AG09309 (cell line): ENCODE results near the gene MAP2K6.

Experiments used
- DNase-seq: peaks from one replicate; pipeline ENCODE4 v3.0.0-alpha.2; 2010; ENCODE audit warnings: low read depth
- H3K4me3 ChIP-seq: 2 replicates; pipeline ENCODE4 v1.5.1; 2011; ENCODE audit warnings: mild to moderate bottlenecking, low read depth, low read length, moderate library complexity; ENCODE audit not compliant: control insufficient read depth
- TF ChIP-seq, protein P1 (sequence below): IDR thresholded peaks from 2 replicates; pipeline ENCODE4 v1.5.1; 2011; ENCODE audit warnings: mild to moderate bottlenecking, low read depth, low read length, inconsistent platforms; ENCODE audit not compliant: insufficient read depth, control insufficient read depth; ENCODE audit errors: missing control alignments

MAP2K6 gene

GRCh38 chr17:69424287-69425041, 10.0 kb downstream of the MAP2K6 start:
- TF ChIP-seq, protein P1, sequence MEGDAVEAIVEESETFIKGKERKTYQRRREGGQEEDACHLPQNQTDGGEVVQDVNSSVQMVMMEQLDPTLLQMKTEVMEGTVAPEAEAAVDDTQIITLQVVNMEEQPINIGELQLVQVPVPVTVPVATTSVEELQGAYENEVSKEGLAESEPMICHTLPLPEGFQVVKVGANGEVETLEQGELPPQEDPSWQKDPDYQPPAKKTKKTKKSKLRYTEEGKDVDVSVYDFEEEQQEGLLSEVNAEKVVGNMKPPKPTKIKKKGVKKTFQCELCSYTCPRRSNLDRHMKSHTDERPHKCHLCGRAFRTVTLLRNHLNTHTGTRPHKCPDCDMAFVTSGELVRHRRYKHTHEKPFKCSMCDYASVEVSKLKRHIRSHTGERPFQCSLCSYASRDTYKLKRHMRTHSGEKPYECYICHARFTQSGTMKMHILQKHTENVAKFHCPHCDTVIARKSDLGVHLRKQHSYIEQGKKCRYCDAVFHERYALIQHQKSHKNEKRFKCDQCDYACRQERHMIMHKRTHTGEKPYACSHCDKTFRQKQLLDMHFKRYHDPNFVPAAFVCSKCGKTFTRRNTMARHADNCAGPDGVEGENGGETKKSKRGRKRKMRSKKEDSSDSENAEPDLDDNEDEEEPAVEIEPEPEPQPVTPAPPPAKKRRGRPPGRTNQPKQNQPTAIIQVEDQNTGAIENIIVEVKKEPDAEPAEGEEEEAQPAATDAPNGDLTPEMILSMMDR: no peak
- H3K4me3 ChIP-seq: no peak overlapping the region

DNA sequence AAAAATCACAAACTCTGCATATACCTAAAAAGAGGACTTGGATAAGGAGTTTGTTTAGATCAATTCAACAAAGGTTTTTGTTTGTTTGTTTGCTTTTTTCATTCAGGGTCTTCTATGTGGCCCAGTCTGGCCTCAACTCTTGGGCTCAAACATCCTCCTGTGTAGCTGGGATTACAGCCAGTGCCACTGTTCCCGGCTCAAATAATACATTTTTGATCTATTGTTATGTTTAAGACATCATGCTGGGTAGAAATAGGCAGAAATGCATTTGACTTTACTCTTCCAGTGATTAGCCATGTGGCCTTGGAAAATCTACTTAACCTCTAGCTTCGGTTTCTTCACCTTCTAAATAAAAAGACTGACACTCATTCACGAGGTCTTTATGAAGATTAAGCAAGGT, 11.5 kb downstream of the MAP2K6 start:
- no peak for DNase-seq
- TF ChIP-seq, protein P1: no peak
- H3K4me3 ChIP-seq: no peak overlapping the region

More at GRCh38 chr17:69424287-69425041, 10.0 kb downstream of the MAP2K6 start:
- no peak for DNase-seq

DNA sequence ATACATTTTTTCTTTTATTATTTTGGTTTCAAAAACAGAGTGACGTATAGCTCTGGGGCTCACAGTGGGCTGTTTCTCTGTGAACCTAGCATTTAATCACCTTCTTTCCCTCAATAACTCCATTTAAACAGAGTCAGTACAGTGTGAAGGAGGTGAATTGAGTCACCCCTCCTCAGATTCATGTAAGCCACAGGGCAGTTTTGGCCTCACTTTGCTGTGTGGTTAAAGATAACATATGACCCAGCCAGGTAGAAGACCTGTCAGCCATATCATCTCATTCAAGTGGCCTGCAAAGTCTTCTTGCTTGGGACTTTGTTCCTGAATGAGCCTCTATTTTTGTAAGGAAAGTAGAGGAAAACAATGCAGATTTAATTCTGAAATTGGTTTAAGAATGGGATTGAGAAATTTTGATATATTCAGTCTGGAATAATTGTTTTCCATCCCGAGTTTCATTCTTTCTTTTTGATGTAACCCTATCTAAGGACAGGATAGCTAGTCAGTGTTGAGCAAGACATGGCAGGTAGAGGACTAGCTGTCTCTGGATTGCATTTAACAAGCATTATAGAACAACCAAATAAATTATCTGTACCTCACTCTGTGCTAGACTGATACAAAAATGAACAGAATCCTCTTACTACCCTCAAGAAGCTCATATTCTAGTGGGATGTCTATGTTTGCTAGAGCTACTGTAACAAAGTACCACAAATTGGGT, 13.1 kb downstream of the MAP2K6 start:
- H3K4me3 ChIP-seq: no peak overlapping the region
- no peak for DNase-seq
- TF ChIP-seq, protein P1: no peak

DNA sequence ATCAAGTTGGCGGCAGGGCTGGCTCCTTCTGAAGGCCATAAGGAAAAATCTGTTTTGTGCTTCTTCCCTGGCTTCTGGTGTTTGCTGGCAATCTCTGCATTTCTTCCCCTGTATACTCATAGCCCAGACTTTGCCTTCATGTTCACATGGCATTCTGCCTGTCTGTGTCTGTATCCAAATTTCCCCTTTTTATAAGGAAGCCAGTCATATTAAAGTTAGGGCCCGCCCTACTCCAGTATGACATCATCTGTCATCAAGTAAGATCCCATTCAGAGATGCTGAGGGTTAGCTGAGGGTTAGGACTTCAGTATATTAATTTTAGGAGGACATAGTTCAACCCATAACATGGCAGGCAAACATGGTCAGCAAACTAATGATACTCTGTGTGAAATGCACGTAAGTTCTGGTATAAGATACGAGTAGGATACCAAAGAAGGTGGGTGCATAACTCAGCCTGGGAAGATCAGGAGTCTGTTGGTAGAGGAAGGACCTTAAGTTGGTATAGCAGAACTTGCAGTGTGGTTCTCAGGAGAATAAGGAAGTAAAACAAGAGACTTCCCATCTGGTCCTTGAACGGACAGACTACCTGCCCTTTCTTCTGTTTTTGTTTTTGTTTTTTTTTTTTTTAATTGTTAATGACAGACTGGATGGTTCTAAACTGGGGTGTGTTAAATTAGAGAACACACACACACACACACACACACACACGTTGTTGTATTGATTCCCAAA, 13.9 kb downstream of the MAP2K6 start:
- H3K4me3 ChIP-seq: no peak overlapping the region
- TF ChIP-seq, protein P1: no peak
- no peak for DNase-seq

- TF ChIP-seq, protein P1: no peak
- no peak for DNase-seq
- H3K4me3 ChIP-seq: no peak overlapping the region
These were observed 16.0 kb downstream of the MAP2K6 start for GRCh38 chr17:69430488-69430887.

DNA sequence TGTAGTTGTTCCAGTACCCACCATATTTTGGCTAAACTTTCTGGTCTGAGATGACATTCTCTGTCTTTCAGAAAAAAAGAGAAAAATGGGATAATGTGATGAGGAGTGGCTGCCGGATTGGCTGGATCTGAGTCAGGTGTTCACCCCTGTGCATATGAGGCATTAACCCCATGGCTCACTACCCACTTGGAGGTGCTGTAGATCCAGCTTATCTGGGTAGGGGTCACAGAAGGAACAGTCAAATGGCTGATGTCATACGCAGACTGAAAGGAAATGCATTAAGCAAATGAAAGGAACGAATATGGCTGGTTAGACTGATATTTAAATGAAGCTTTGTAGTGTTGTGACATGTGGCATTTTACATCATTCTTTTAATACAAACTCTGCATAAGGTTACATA, 17.3 kb downstream of the MAP2K6 start:
- no peak for DNase-seq
- TF ChIP-seq, protein P1: no peak
- no peak overlapping the region for H3K4me3 ChIP-seq
